HepG2 (cell line): ENCODE measurements around the gene GFY. TPM values are rescaled to one million over a fixed set of nuclear protein-coding genes. Genes with fewer than 3 reads are reported as not detected.

Experiments
- ATAC-seq: fragments of 200-7000 bp; cut with Tn5 transposase; 3 replicates; pipeline ENCODE4 v1.9.1; 2020; ENCODE audit warnings: mild to moderate bottlenecking, moderate library complexity
- BruUV-seq: library from RNA; stranded (reverse); fragments of 400-500 nt; replicated peaks from 2 replicates; lab custom pipeline; 2021; lab: Mats Ljungman, UMichigan
- CTCF ChIA-PET: fragments of 300-600 bp; formaldehyde crosslinking; extraction: SDS; loops from one replicate; lab custom pipeline; 2021; ENCODE audit warnings: low total read pairs, inconsistent platforms, low intra/inter-chr PET ratio; lab: Yijun Ruan, JAX
- POLR2A ChIA-PET: fragments of 350-600 bp; sonication (Branson Sonifier 250); formaldehyde crosslinking; loops from one replicate; lab custom pipeline; 2020; ENCODE audit warnings: antibody characterized with exemption, inconsistent platforms; lab: Yijun Ruan, JAX
- DNase-seq: peaks from one replicate; pipeline ENCODE4 v3.0.0-alpha.2; 2015; ENCODE audit warnings: low spot score
- FAIRE-seq: peaks from 3 replicates; lab custom pipeline; 2011; peaks lifted over from hg19 to GRCh38; lab: Jason Lieb, UNC
- H2AFZ ChIP-seq: one replicate; pipeline ENCODE4 v1.6.1; 2011; ENCODE audit warnings: low read length, inconsistent platforms
- H3K27ac ChIP-seq: fragments of 300-600 bp; 3 replicates; pipeline ENCODE4 v1.8.0; 2011; ENCODE audit warnings: mixed run types, mild to moderate bottlenecking, mixed read lengths, low read length, inconsistent platforms; ENCODE audit not compliant: insufficient read depth; ENCODE audit errors: extremely low read length
- H3K27me3 ChIP-seq, 2 experiments: fragments of 200-600 bp in 1 of 2; 2 replicates in 1 of 2; 3 replicates in 1 of 2; pipeline versions ENCODE4 v1.6.0 to v1.8.0; 2011; ENCODE audit warnings: low read length in 2 of 2, mild to moderate bottlenecking in 2 of 2, moderate library complexity in 2 of 2, inconsistent platforms in 1 of 2; ENCODE audit not compliant: insufficient read depth in 2 of 2, control insufficient read depth in 1 of 2
- H3K36me3 ChIP-seq, 2 experiments: fragments of 200-600 bp in 1 of 2; replicated peaks in 1 of 2; 2 replicates in 1 of 2; 3 replicates in 1 of 2; pipeline versions ENCODE4 v1.5.1 to v1.8.0; 2011; ENCODE audit warnings: low read length in 2 of 2, inconsistent platforms in 1 of 2; ENCODE audit not compliant: insufficient read depth in 2 of 2, control insufficient read depth in 1 of 2
- H3K4me1 ChIP-seq: 2 replicates; pipeline ENCODE4 v1.5.1; 2012; ENCODE audit warnings: low read length, inconsistent platforms; ENCODE audit not compliant: insufficient read depth
- H3K4me2 ChIP-seq: 2 replicates; pipeline ENCODE4 v1.6.0; 2011; ENCODE audit warnings: low read depth, low read length, inconsistent platforms
- H3K4me3 ChIP-seq, 3 experiments: fragments of 200-600 bp in 1 of 3; sonication (generic), shearing (Covaris generic) in 1 of 3; replicated peaks in 1 of 3; 2 replicates each; pipeline ENCODE4 v1.5.1; 2011 to 2016; ENCODE audit warnings: low read length in 3 of 3, inconsistent platforms in 2 of 3, low read depth in 2 of 3, mild to moderate bottlenecking in 2 of 3, control low read depth in 1 of 3, mixed read lengths in 1 of 3; ENCODE audit not compliant: insufficient read depth in 1 of 3
- H3K79me2 ChIP-seq: one replicate; pipeline ENCODE4 v1.6.1; 2011; ENCODE audit warnings: low read length, inconsistent platforms; ENCODE audit not compliant: insufficient read depth
- H3K9ac ChIP-seq: 2 replicates; pipeline ENCODE4 v1.6.0; 2011; ENCODE audit warnings: mild to moderate bottlenecking, low read depth, low read length, inconsistent platforms; ENCODE audit not compliant: insufficient read depth
- H3K9me3 ChIP-seq: 2 replicates; pipeline ENCODE4 v1.5.1; 2012; ENCODE audit warnings: mild to moderate bottlenecking, low read length
- H4K20me1 ChIP-seq: 2 replicates; pipeline ENCODE4 v1.6.0; 2011; ENCODE audit warnings: inconsistent platforms, mild to moderate bottlenecking, low read length, moderate library complexity; ENCODE audit not compliant: insufficient read depth
- AGO2 ChIP-seq: fragments of 200-400 bp; formaldehyde crosslinking; optimal IDR thresholded peaks from 2 replicates; pipeline ENCODE3; 2017; ENCODE audit warnings: mild to moderate bottlenecking, low read depth, low read length, moderate library complexity
- CTCF ChIP-seq: sonication (generic); formaldehyde crosslinking; IDR thresholded peaks from 2 replicates; pipeline ENCODE4 v1.5.0; 2020; ENCODE audit warnings: mild to moderate bottlenecking, missing genetic modification reagents, moderate library complexity
- MTF1 ChIP-seq: sonication (generic); formaldehyde crosslinking; IDR thresholded peaks from 2 replicates; pipeline ENCODE4 v1.5.0; 2020; ENCODE audit warnings: missing genetic modification reagents
- STAG1 ChIP-seq: sonication (generic); formaldehyde crosslinking; IDR thresholded peaks from 2 replicates; pipeline ENCODE4 v1.4.0; 2020; ENCODE audit warnings: missing genetic modification reagents
- ZMAT5 ChIP-seq: sonication (generic); formaldehyde crosslinking; IDR thresholded peaks from 2 replicates; pipeline ENCODE4 v1.5.0; 2020; ENCODE audit warnings: mild to moderate bottlenecking, low read depth, missing genetic modification reagents, borderline replicate concordance
- WGBS: methylation state at CpG from one replicate; pipeline ENCODE4 v1.1.6; 2017; ENCODE audit warnings: low lambda C conversion rate; 5-methylcytosine and 5-hydroxymethylcytosine counted together
- in situ Hi-C: cut with HindIII; loops from 2 replicates; pipeline ENCODE4 v1.10.0; 2017; ENCODE audit warnings: low pct_unique_long_range_greater_than_20kb; ENCODE audit not compliant: extremely low pct_ligation_motif_present
- intact Hi-C: fragments of 100-400 bp; cut with micrococcal nuclease; formaldehyde crosslinking; loops from one replicate; pipeline ENCODE4 v1.10.0; 2022; ENCODE audit not compliant: unreplicated experiment
- polyA plus RNA-seq, 8 experiments: library from polyadenylated mRNA; depleted of rRNA in 3 of 8; stranded (reverse) in 7 of 8; unstranded in 1 of 8; fragments of >200 nt; fragmentation: Illumina TruSeq in 4 of 8; extraction: Trizol in 4 of 8; gene quantifications; 2 replicates each; pipeline versions ENCODE4 v1.2.1 to v1.2.3, GENCODE V29; 2011 to 2016; ENCODE audit warnings: low read depth in 4 of 8, missing spikeins in 1 of 8, mixed read lengths in 1 of 8; ENCODE audit not compliant: insufficient read depth in 1 of 8
- total RNA-seq, 5 experiments: library from RNA; depleted of rRNA; stranded (reverse); fragments of >200 nt; fragmentation: Illumina TruSeq; extraction: Trizol; gene quantifications; 2 replicates each; pipeline ENCODE4 v1.2.3, GENCODE V29; 2016; ENCODE audit warnings: low read depth in 1 of 5

Gene GFY
- total and polyA plus RNA-seq, 2 of the 13 experiments (the other 11 are each of a cell fraction or from before 2014, with no cell fraction given), result not detected

GRCh38 chr19:49469828-49470614, 44.8 kb downstream of the GFY start:
- no peak for DNase-seq
- H3K27me3 ChIP-seq, result no peaks in the 10 kb centered on the region; a peak in 1 of 5 replicates
- TF ChIP-seq AGO2 (peak; percentile 33), ZMAT5 (CRISPR knock-in tag) (no peak), CTCF (CRISPR knock-in tag) (peak; percentile 44), STAG1 (CRISPR knock-in tag) (0 out of 2 replicates have a peak, but pooled peaks have one; percentile 9), MTF1 (CRISPR knock-in tag) (no peak)
- TF ChIP-seq, all 625 proteins: peak for 3
- H3K4me2 ChIP-seq, result no peak overlapping the region
- H4K20me1 ChIP-seq, result no peaks in the 10 kb centered on the region
- CTCF ChIA-PET, result no interaction called here
- peaks cover 1 to 6% of the 10 kb centered on the region in 2 experiments; a peak in 2 of 5 replicates for H3K36me3 ChIP-seq
- FAIRE-seq (no peak), ATAC-seq (no peak)
- intact Hi-C loops (no loop called here), in situ Hi-C loops (no loop called here)
- H3K9ac ChIP-seq, result no peak overlapping the region
- no peaks in the 10 kb centered on the region for H3K9me3 ChIP-seq
- no peak overlapping the region for H3K4me3 ChIP-seq
- peaks cover 13% of the 10 kb centered on the region for H3K4me1 ChIP-seq
- H3K27ac ChIP-seq, result no peak overlapping the region
- H3K79me2 ChIP-seq, result no peaks in the 10 kb centered on the region
- POLR2A ChIA-PET, result no interaction called here
- no TSS peak for BruUV-seq
- no peak overlapping the region for H2AFZ ChIP-seq
- 96% methylated on average over 11 of the region's 25 CpGs for WGBS
